Measurements from ENCODE around the gene DNAJC18. TPM values are rescaled to one million over a fixed set of nuclear protein-coding genes. Genes with fewer than 3 reads are reported as not detected.
"Not testable (repeated sequence)": the region's sequence is repeated elsewhere in the genome, so short reads cannot be mapped to it uniquely, and the experiment has no call there.

The DNAJC18 gene
- 1 to 10 TPM; 2.2 to 9.7 (median 4.9) TPM for total RNA-seq
- polyA plus RNA-seq, result 1 to 10 TPM; 3.8 to 6.8 TPM
- total RNA-seq, result 8.2 reads per million, percentile 32 among the genes with 10 or more reads in this experiment

GRCh38 chr5:139439013-139439903 is at the start of gene DNAJC18:
DNAJC18 (minus strand) TSS chr5:139439525; CDS start chr5:139439445, 80 bp downstream.
- H3K9me3 ChIP-seq (ENCODE audit: control insufficient read depth in 2 of 3, low read length in 3 of 3), result no peaks in the 10 kb centered on the region
- H3K4me1 ChIP-seq (ENCODE audit: control insufficient read depth in 2 of 2, insufficient read depth in 2 of 2, low read length in 2 of 2), result peaks cover 15 to 26% of the 10 kb centered on the region in 2 donors
- intact Hi-C loops (cut with micrococcal nuclease), result loop anchor here (1.0 to 5.0 kb wide), 13 partner anchors 17 to 308 kb away; partner anchors contain the start of genes SPATA24 (in 2 of the 2), STING1 (in 2 of the 2), UBE2D2 (in 2 of the 2) and MATR3 (in 1 of the 2)
- H3K4me1 Mint-ChIP-seq, result peaks cover 23 to 64% (median 45%) of the 10 kb centered on the region in 7 donors
- peaks cover 0 to 14% (median 8%) of the 10 kb centered on the region in 5 donors for H3K36me3 Mint-ChIP-seq
- H3K9me3 Mint-ChIP-seq, result no peaks in the 10 kb centered on the region
- peak within 1 kb of the TSS; percentile 100 for H3K27ac ChIP-seq (ENCODE audit: low read depth, low read length)
- no peaks in the 10 kb centered on the region for H3K27me3 Mint-ChIP-seq
- peak within 1 kb of the TSS; percentile 96 to 100 (median 99) for H3K27ac Mint-ChIP-seq
- peak; percentile 71 to 90 (median 85) for DNase-seq
- ChIA-PET CTCF (interaction anchor here (1.2 to 8.1 kb wide), 5 partner anchors 14 to 75 kb away, joined by 3 to 60 read pairs (median 5); partner anchors contain the start of genes ECSCR and STING1), POLR2A (interaction anchor here (0.5 to 5.1 kb wide), 26 partner anchors 9 to 146 kb away, joined by 3 to 54 read pairs (median 4); partner anchors contain the start of genes MATR3, PAIP2, SMIM33 and SPATA24)
- peaks cover 0 to 3% (median 0%) of the 10 kb centered on the region in 3 experiments for H3K36me3 ChIP-seq (ENCODE audit: control insufficient read depth in 2 of 3, insufficient read depth in 3 of 3, low read length in 3 of 3)
- no peaks in the 10 kb centered on the region for H3K27me3 ChIP-seq (ENCODE audit: control insufficient read depth in 2 of 2, insufficient read depth in 2 of 2, low read length in 2 of 2)
- peak within 1 kb of the TSS; percentile 84 to 99 (median 98) for H3K4me3 Mint-ChIP-seq
- peak; percentile 96 for ATAC-seq
- peak within 1 kb of the TSS; percentile 86 for H3K4me3 ChIP-seq (ENCODE audit: low read length)

- H3K9me3 ChIP-seq (ENCODE audit: control insufficient read depth in 2 of 3, low read length in 3 of 3), result no peaks in the 10 kb centered on the region
- no peaks in the 10 kb centered on the region for H3K36me3 Mint-ChIP-seq
- peak overlapping the region in 6 of 9 donors; percentile 73 to 92 (median 78) for H3K27ac Mint-ChIP-seq
- H3K4me3 ChIP-seq (ENCODE audit: low read length), result no peak overlapping the region
- no peaks in the 10 kb centered on the region for H3K9me3 Mint-ChIP-seq
- DNase-seq (no peak), ATAC-seq (peak; percentile 63)
- ChIA-PET POLR2A (interaction anchor here (0.7 kb wide), 1 partner anchor 77 kb away, joined by 3 read pairs; no protein-coding TSS in a partner anchor), CTCF (no interaction called here)
- intact Hi-C loops (cut with micrococcal nuclease), result no loop called here
- no peaks in the 10 kb centered on the region for H3K27me3 Mint-ChIP-seq
- peaks cover 7 to 27% (median 19%) of the 10 kb centered on the region in 7 donors for H3K4me1 Mint-ChIP-seq
- H3K27ac ChIP-seq (ENCODE audit: low read depth, low read length), result no peak overlapping the region
- no peaks in the 10 kb centered on the region for H3K36me3 ChIP-seq (ENCODE audit: control insufficient read depth in 2 of 3, insufficient read depth in 3 of 3, low read length in 3 of 3)
- H3K4me1 ChIP-seq (ENCODE audit: control insufficient read depth in 2 of 2, insufficient read depth in 2 of 2, low read length in 2 of 2), result peaks cover 0 to 15% of the 10 kb centered on the region in 2 donors
- peak overlapping the region in 1 of 10 donors; percentile 17 for H3K4me3 Mint-ChIP-seq
- no peaks in the 10 kb centered on the region for H3K27me3 ChIP-seq (ENCODE audit: control insufficient read depth in 2 of 2, insufficient read depth in 2 of 2, low read length in 2 of 2)
Observed at GRCh38 chr5:139488260-139488659, 48.9 kb upstream of the DNAJC18 start.

DNA sequence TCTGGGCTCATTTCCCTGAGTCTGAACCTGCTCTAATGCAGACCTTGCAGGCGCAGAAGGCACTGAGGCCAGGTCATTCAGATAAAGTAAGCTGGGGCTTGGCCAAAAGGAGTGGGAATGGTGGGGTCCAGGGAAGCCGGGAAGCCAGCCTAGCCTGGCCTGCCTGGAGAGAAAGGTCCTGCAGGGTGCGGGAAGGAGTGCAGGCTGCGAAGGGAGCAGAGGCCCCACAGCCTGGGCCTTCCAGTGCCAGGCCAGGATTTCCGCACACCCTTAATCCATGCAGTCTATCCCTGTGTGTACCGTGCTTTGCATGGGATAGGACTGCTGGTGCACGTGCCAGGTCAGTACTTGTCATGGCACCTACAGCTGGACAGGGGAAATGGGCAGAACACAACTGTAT is 46.9 kb upstream of the DNAJC18 start:
- Histone ChIP-seq H3K27ac (ENCODE audit: low read depth, low read length) (no peak overlapping the region), H3K4me3 (ENCODE audit: low read length) (no peak overlapping the region), H3K27me3 (ENCODE audit: control insufficient read depth in 2 of 2, insufficient read depth in 2 of 2, low read length in 2 of 2) (no peaks in the 10 kb centered on the region), H3K4me1 (ENCODE audit: control insufficient read depth in 2 of 2, insufficient read depth in 2 of 2, low read length in 2 of 2) (peaks cover 9 to 11% of the 10 kb centered on the region in 2 donors), H3K36me3 (ENCODE audit: control insufficient read depth in 2 of 3, insufficient read depth in 3 of 3, low read length in 3 of 3) (no peaks in the 10 kb centered on the region), H3K9me3 (ENCODE audit: control insufficient read depth in 2 of 3, low read length in 3 of 3) (no peaks in the 10 kb centered on the region)
- ChIA-PET CTCF (interaction anchor here (0.6 kb wide), 1 partner anchor 28 kb away, joined by 3 read pairs; no protein-coding TSS in a partner anchor), POLR2A (no interaction called here)
- H3K9me3 Mint-ChIP-seq, result no peaks in the 10 kb centered on the region
- peaks cover 6 to 25% (median 23%) of the 10 kb centered on the region in 7 donors for H3K4me1 Mint-ChIP-seq
- H3K36me3 Mint-ChIP-seq, result peaks cover 0 to 3% (median 0%) of the 10 kb centered on the region in 5 donors
- peak overlapping the region in 1 of 9 donors; percentile 17 for H3K27ac Mint-ChIP-seq
- intact Hi-C loops (cut with micrococcal nuclease), result no loop called here
- ATAC-seq, result no peak
- peak overlapping the region in 1 of 10 donors; percentile 63 for H3K4me3 Mint-ChIP-seq
- no peak for DNase-seq
- no peaks in the 10 kb centered on the region for H3K27me3 Mint-ChIP-seq

- H3K4me3 Mint-ChIP-seq, result peak overlapping the region; percentile 86 to 99 (median 94)
- intact Hi-C loops (cut with micrococcal nuclease), result loop anchor here (1.0 to 2.0 kb wide), 9 partner anchors 9 to 940 kb away; partner anchors contain the start of genes DNAJC18 (in 2 of the 2), ETF1 (in 1 of the 2) and UBE2D2 (in 1 of the 2)
- not testable (repeated sequence) for H3K27me3 ChIP-seq (ENCODE audit: control insufficient read depth in 2 of 2, insufficient read depth in 2 of 2, low read length in 2 of 2); H3K27me3 Mint-ChIP-seq; H3K9me3 ChIP-seq (ENCODE audit: control insufficient read depth in 2 of 3, low read length in 3 of 3); H3K9me3 Mint-ChIP-seq; ATAC-seq; DNase-seq
- CTCF ChIA-PET, result interaction anchor here (0.6 to 4.0 kb wide), 11 partner anchors 9 to 232 kb away, joined by 3 to 26 read pairs (median 5); partner anchors contain the start of genes DNAJC18 and SMIM33
- peak overlapping the region; percentile 87 for H3K4me3 ChIP-seq (ENCODE audit: low read length)
- H3K4me1 Mint-ChIP-seq, result peaks cover 26 to 41% (median 35%) of the 10 kb centered on the region in 7 donors
- H3K36me3 Mint-ChIP-seq, result peaks cover 0 to 22% (median 15%) of the 10 kb centered on the region in 5 donors
- H3K4me1 ChIP-seq (ENCODE audit: control insufficient read depth in 2 of 2, insufficient read depth in 2 of 2, low read length in 2 of 2), result peaks cover 21 to 29% of the 10 kb centered on the region in 2 donors
- H3K36me3 ChIP-seq (ENCODE audit: control insufficient read depth in 2 of 3, insufficient read depth in 3 of 3, low read length in 3 of 3), result peaks cover 4 to 21% (median 10%) of the 10 kb centered on the region in 3 experiments
- peak overlapping the region; percentile 80 for H3K27ac ChIP-seq (ENCODE audit: low read depth, low read length)
- POLR2A ChIA-PET, result interaction anchor here (0.6 to 7.2 kb wide), 19 partner anchors 12 to 940 kb away, joined by 3 to 83 read pairs (median 8); partner anchors contain the start of genes DNAJC18, ETF1, PAIP2 and SMIM33
- peak overlapping the region; percentile 94 to 99 (median 96) for H3K27ac Mint-ChIP-seq
Observed at GRCh38 chr5:139482890-139483208, 43.5 kb upstream of the DNAJC18 start.

- Mint-ChIP-seq H3K27me3 (no peaks in the 10 kb centered on the region), H3K4me1 (peaks cover 26 to 45% (median 39%) of the 10 kb centered on the region in 7 donors), H3K9me3 (no peaks in the 10 kb centered on the region), H3K4me3 (peak within 1 kb of the TSS; percentile 86 to 99 (median 94)), H3K27ac (peak within 1 kb of the TSS; percentile 94 to 99 (median 96)), H3K36me3 (peaks cover 0 to 25% (median 15%) of the 10 kb centered on the region in 5 donors)
- H3K9me3 ChIP-seq (ENCODE audit: control insufficient read depth in 2 of 3, low read length in 3 of 3), result no peaks in the 10 kb centered on the region
- CTCF ChIA-PET, result interaction anchor here (0.5 to 4.0 kb wide), 20 partner anchors 9 to 1787 kb away, joined by 3 to 26 read pairs (median 4); partner anchors contain the start of genes DNAJC18 and SMIM33
- peak; percentile 29 to 83 (median 71) for DNase-seq
- H3K4me3 ChIP-seq (ENCODE audit: low read length), result peak within 1 kb of the TSS; percentile 87
- intact Hi-C loops (cut with micrococcal nuclease), result loop anchor here (1.0 to 2.0 kb wide), 9 partner anchors 8 to 939 kb away; partner anchors contain the start of genes DNAJC18 (in 2 of the 2), ETF1 (in 1 of the 2) and UBE2D2 (in 1 of the 2)
- ATAC-seq, result peak; percentile 86
- peaks cover 4 to 27% (median 13%) of the 10 kb centered on the region in 3 experiments for H3K36me3 ChIP-seq (ENCODE audit: control insufficient read depth in 2 of 3, insufficient read depth in 3 of 3, low read length in 3 of 3)
- H3K27ac ChIP-seq (ENCODE audit: low read depth, low read length), result peak within 1 kb of the TSS; percentile 80
- peaks cover 21 to 29% of the 10 kb centered on the region in 2 donors for H3K4me1 ChIP-seq (ENCODE audit: control insufficient read depth in 2 of 2, insufficient read depth in 2 of 2, low read length in 2 of 2)
- POLR2A ChIA-PET, result interaction anchor here (0.6 to 7.2 kb wide), 23 partner anchors 11 to 939 kb away, joined by 3 to 83 read pairs (median 7); partner anchors contain the start of genes DNAJC18, ETF1, PAIP2 and SMIM33
- no peaks in the 10 kb centered on the region for H3K27me3 ChIP-seq (ENCODE audit: control insufficient read depth in 2 of 2, insufficient read depth in 2 of 2, low read length in 2 of 2)
Observed at GRCh38 chr5:139482050-139482889, 42.9 kb upstream of the DNAJC18 start, which contains the start of gene STING1. STING1 (minus strand) TSS chr5:139482758; CDS start chr5:139481704, 1,054 bp downstream.
